ENCODE results near the gene PI16. TPM values are rescaled to one million over a fixed set of nuclear protein-coding genes. Genes with fewer than 3 reads are reported as not detected.
"Not testable (repeated sequence)": the region's sequence is repeated elsewhere in the genome, so short reads cannot be mapped to it uniquely, and the experiment has no call there.

PI16 gene
- total RNA-seq, 1 donor from 2014 or later: not detected

DNA sequence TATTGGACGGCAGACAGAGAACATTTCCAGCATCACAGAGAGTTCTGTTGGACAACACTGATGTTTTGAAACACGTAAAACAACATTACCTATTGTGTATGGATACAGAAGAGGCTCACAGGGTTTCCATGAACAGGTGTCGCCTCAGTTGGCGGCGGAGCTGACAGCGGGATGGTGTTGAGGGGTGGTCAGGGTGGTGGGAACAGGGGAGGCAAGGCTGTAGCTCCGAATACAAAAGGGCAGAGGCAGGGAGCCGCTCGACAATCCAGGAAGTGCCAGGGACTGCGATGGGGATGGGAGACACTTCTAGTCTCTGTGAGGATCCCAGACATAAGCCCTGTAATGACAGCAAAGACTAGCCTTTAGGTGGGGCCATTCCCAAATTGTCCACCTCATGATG is 14.5 kb upstream of the PI16 start:
- no peaks in the 10 kb centered on the region for H3K9me3 Mint-ChIP-seq (ENCODE audit: unreplicated experiment)
- no peak overlapping the region for H3K4me3 Mint-ChIP-seq (ENCODE audit: unreplicated experiment)
- no peak overlapping the region for H3K27ac Mint-ChIP-seq (ENCODE audit: unreplicated experiment)
- H3K4me1 Mint-ChIP-seq (ENCODE audit: unreplicated experiment): peaks cover 25% of the 10 kb centered on the region
- TF ChIP-seq, protein P1, sequence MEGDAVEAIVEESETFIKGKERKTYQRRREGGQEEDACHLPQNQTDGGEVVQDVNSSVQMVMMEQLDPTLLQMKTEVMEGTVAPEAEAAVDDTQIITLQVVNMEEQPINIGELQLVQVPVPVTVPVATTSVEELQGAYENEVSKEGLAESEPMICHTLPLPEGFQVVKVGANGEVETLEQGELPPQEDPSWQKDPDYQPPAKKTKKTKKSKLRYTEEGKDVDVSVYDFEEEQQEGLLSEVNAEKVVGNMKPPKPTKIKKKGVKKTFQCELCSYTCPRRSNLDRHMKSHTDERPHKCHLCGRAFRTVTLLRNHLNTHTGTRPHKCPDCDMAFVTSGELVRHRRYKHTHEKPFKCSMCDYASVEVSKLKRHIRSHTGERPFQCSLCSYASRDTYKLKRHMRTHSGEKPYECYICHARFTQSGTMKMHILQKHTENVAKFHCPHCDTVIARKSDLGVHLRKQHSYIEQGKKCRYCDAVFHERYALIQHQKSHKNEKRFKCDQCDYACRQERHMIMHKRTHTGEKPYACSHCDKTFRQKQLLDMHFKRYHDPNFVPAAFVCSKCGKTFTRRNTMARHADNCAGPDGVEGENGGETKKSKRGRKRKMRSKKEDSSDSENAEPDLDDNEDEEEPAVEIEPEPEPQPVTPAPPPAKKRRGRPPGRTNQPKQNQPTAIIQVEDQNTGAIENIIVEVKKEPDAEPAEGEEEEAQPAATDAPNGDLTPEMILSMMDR (IDR thresholded peaks at IDR 0.05): no peak
- no peaks in the 10 kb centered on the region for H3K27me3 Mint-ChIP-seq (ENCODE audit: unreplicated experiment)
- H3K36me3 Mint-ChIP-seq (ENCODE audit: unreplicated experiment): no peaks in the 10 kb centered on the region
- DNase-seq (ENCODE audit: extremely low spot score, unreplicated experiment): no peak

DNA sequence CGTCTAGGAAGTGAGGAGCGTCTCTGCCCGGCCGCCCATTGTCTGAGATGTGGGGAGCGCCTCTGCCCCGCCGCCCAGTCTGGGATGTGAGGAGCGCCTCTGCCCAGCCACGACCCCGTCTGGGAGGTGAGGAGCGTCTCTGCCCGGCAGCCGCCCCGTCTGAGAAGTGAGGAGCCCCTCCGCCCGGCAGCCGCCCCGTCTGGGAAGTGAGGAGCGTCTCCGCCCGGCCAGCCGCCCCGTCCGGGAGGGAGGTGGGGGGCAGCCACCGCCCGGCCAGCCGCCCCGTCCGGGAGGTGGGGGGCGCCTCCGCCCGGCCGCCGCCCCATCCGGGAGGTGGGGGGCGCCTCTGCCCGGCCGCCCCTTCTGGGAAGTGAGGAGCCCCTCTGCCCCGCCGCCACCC is 13.0 kb upstream of the PI16 start:
- H3K9me3 Mint-ChIP-seq (ENCODE audit: unreplicated experiment); DNase-seq (ENCODE audit: extremely low spot score, unreplicated experiment); H3K36me3 Mint-ChIP-seq (ENCODE audit: unreplicated experiment); H3K4me3 Mint-ChIP-seq (ENCODE audit: unreplicated experiment); H3K27ac Mint-ChIP-seq (ENCODE audit: unreplicated experiment); H3K27me3 Mint-ChIP-seq (ENCODE audit: unreplicated experiment): not testable (repeated sequence)
- H3K4me1 Mint-ChIP-seq (ENCODE audit: unreplicated experiment): peaks cover 11% of the 10 kb centered on the region

DNA sequence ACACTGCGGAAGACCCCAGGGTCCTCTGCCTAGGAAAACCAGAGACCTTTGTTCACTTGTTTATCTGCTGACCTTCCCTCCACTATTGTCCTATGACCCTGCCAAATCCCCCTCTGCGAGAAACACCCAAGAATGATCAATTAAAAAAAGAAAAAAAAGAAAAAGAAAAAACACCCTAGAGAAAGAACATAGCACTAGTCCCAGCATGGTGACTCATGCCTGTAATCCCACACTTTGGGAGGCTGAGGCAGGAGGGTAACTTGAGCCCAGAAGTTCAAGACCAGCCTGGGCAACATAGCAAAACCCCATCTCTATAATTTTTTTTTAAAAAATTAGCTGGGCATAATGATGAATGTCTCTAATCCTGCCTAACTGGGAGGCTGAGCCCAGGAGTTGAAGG is 12.2 kb upstream of the PI16 start:
- not testable (repeated sequence) for H3K36me3 Mint-ChIP-seq (ENCODE audit: unreplicated experiment); H3K27ac Mint-ChIP-seq (ENCODE audit: unreplicated experiment); H3K9me3 Mint-ChIP-seq (ENCODE audit: unreplicated experiment)

DNA sequence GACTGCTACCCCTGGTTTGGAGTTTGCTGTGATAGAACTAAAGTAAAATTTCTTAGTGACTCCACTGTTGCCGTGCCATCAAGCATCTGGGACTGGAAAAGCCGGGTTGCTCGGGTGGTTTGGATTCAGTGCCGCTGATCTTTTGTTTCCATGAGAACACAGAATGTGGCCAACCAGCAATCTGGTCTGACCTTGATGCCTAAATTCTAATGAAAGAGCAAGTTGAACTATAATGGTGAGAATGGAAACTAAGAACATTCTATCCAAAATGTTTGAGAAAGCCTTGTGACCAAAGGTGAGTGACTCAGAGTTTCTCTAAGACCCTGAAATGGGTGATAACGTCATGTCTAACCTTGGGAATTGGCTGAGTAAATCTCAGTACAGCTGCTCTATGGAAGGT is 9.9 kb upstream of the PI16 start:
- no peaks in the 10 kb centered on the region for H3K27me3 Mint-ChIP-seq (ENCODE audit: unreplicated experiment)
- H3K36me3 Mint-ChIP-seq (ENCODE audit: unreplicated experiment): no peaks in the 10 kb centered on the region
- no peak overlapping the region for H3K4me3 Mint-ChIP-seq (ENCODE audit: unreplicated experiment)
- DNase-seq (ENCODE audit: extremely low spot score, unreplicated experiment): no peak
- TF ChIP-seq, protein P1 (IDR thresholded peaks at IDR 0.05): no peak
- H3K9me3 Mint-ChIP-seq (ENCODE audit: unreplicated experiment): no peaks in the 10 kb centered on the region
- H3K4me1 Mint-ChIP-seq (ENCODE audit: unreplicated experiment): peaks cover 6% of the 10 kb centered on the region
- no peak overlapping the region for H3K27ac Mint-ChIP-seq (ENCODE audit: unreplicated experiment)

More for the DNA sequence above, 12.2 kb upstream of the PI16 start:
- not testable (repeated sequence) for H3K4me3 Mint-ChIP-seq (ENCODE audit: unreplicated experiment); H3K27me3 Mint-ChIP-seq (ENCODE audit: unreplicated experiment); H3K4me1 Mint-ChIP-seq (ENCODE audit: unreplicated experiment); DNase-seq (ENCODE audit: extremely low spot score, unreplicated experiment)

GRCh38 chr6:36945301-36945700 is 9.2 kb upstream of the PI16 start:
- no peak overlapping the region for H3K4me3 Mint-ChIP-seq (ENCODE audit: unreplicated experiment)
- TF ChIP-seq, protein P1 (IDR thresholded peaks at IDR 0.05): no peak
- no peak overlapping the region for H3K27ac Mint-ChIP-seq (ENCODE audit: unreplicated experiment)
- no peaks in the 10 kb centered on the region for H3K27me3 Mint-ChIP-seq (ENCODE audit: unreplicated experiment)
- no peaks in the 10 kb centered on the region for H3K36me3 Mint-ChIP-seq (ENCODE audit: unreplicated experiment)
- no peaks in the 10 kb centered on the region for H3K9me3 Mint-ChIP-seq (ENCODE audit: unreplicated experiment)
- no peak for DNase-seq (ENCODE audit: extremely low spot score, unreplicated experiment)
- peaks cover 10% of the 10 kb centered on the region for H3K4me1 Mint-ChIP-seq (ENCODE audit: unreplicated experiment)

GRCh38 chr6:36946526-36946925 is 8.0 kb upstream of the PI16 start:
- Mint-ChIP-seq H3K9me3 (ENCODE audit: unreplicated experiment) (no peaks in the 10 kb centered on the region), H3K27me3 (ENCODE audit: unreplicated experiment) (no peaks in the 10 kb centered on the region), H3K4me3 (ENCODE audit: unreplicated experiment) (no peak overlapping the region), H3K4me1 (ENCODE audit: unreplicated experiment) (peaks cover 10% of the 10 kb centered on the region), H3K27ac (ENCODE audit: unreplicated experiment) (no peak overlapping the region), H3K36me3 (ENCODE audit: unreplicated experiment) (no peaks in the 10 kb centered on the region)
- DNase-seq (ENCODE audit: extremely low spot score, unreplicated experiment): no peak
- TF ChIP-seq, protein P1 (IDR thresholded peaks at IDR 0.05): no peak

Measured in osteocyte (in vitro differentiated cells).